CD8-positive, alpha-beta memory T cell (primary cell): ENCODE results near the gene PRCD. TPM values are rescaled to one million over a fixed set of nuclear protein-coding genes. Genes with fewer than 3 reads are reported as not detected.

Source experiments
- CTCF ChIA-PET: fragments of 350-600 bp; sonication (Branson Sonifier 250); formaldehyde crosslinking; loops from one replicate; lab custom pipeline; 2021; ENCODE audit warnings: antibody characterized with exemption; lab: Charles Lee
- POLR2A ChIA-PET: fragments of 350-600 bp; sonication (Branson Sonifier 250); formaldehyde crosslinking; loops from one replicate; lab custom pipeline; 2021; ENCODE audit warnings: antibody characterized with exemption; lab: Charles Lee
- DNase-seq, 5 donors: peaks; one replicate each; pipeline versions ENCODE4 v3.0.0 to v3.0.0-alpha.2; 2020 to 2022; ENCODE audit warnings: mixed read lengths in 1 of 5
- H3K27ac ChIP-seq: one replicate; pipeline ENCODE4 v1.7.0; 2013; ENCODE audit warnings: low read depth, mild to moderate bottlenecking, low read length, moderate library complexity
- H3K27me3 ChIP-seq: 2 replicates; pipeline ENCODE4 v1.7.0; 2013; ENCODE audit warnings: low read length, mild to moderate bottlenecking; ENCODE audit not compliant: insufficient read depth, poor library complexity, severe bottlenecking
- H3K36me3 ChIP-seq: 2 replicates; pipeline ENCODE4 v1.7.0; 2013; ENCODE audit warnings: mild to moderate bottlenecking, low read length, moderate library complexity; ENCODE audit not compliant: insufficient read depth
- H3K4me1 ChIP-seq: 2 replicates; pipeline ENCODE4 v1.7.0; 2013; ENCODE audit warnings: mild to moderate bottlenecking, low read length, moderate library complexity; ENCODE audit not compliant: insufficient read depth
- H3K4me3 ChIP-seq: 2 replicates; pipeline ENCODE4 v1.7.0; 2013; ENCODE audit warnings: mild to moderate bottlenecking, low read length
- H3K9me3 ChIP-seq: 2 replicates; pipeline ENCODE4 v1.7.0; 2013; ENCODE audit warnings: mild to moderate bottlenecking, low read length
- H3K27ac Mint-ChIP-seq, 8 donors: one replicate each; pipeline ENCODE4 v1.8.0; 2020 to 2021; ENCODE audit warnings: mixed read lengths in 8 of 8, mild to moderate bottlenecking in 6 of 8, inconsistent platforms in 3 of 8, moderate library complexity in 3 of 8
- H3K27me3 Mint-ChIP-seq, 2 donors: one replicate each; pipeline ENCODE4 v1.8.0; 2020 to 2021; ENCODE audit warnings: mixed read lengths in 2 of 2, mild to moderate bottlenecking in 1 of 2, moderate library complexity in 1 of 2
- H3K36me3 Mint-ChIP-seq, 3 donors: one replicate each; pipeline ENCODE4 v1.8.0; 2020 to 2021; ENCODE audit warnings: mixed read lengths in 3 of 3, inconsistent platforms in 1 of 3, mild to moderate bottlenecking in 1 of 3
- H3K4me1 Mint-ChIP-seq, 3 donors: one replicate each; pipeline ENCODE4 v1.8.0; 2020 to 2021; ENCODE audit warnings: mixed read lengths in 3 of 3, inconsistent platforms in 1 of 3, mild to moderate bottlenecking in 1 of 3
- H3K4me3 Mint-ChIP-seq, 7 donors: one replicate each; pipeline ENCODE4 v1.8.0; 2020 to 2021; ENCODE audit warnings: mixed read lengths in 7 of 7, mild to moderate bottlenecking in 6 of 7, moderate library complexity in 4 of 7, inconsistent platforms in 2 of 7
- H3K9me3 Mint-ChIP-seq, 5 donors: one replicate each; pipeline ENCODE4 v1.8.0; 2020 to 2022; ENCODE audit warnings: mixed read lengths in 5 of 5, mild to moderate bottlenecking in 3 of 5, moderate library complexity in 2 of 5, inconsistent platforms in 1 of 5
- polyA plus RNA-seq: library from polyadenylated mRNA; unstranded; fragments of 300-500 nt; fragmentation: Illumina TruSeq; gene quantifications from one replicate; pipeline ENCODE4 v1.2.3, GENCODE V29; 2021
- total RNA-seq, 2 experiments: library from RNA; stranded (reverse); gene quantifications; one replicate each; pipeline ENCODE4 v1.2.3, GENCODE V29; 2021

The PRCD gene, protein sequence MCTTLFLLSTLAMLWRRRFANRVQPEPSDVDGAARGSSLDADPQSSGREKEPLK
- under 1 TPM; 0.38 to 0.53 TPM for total RNA-seq
- polyA plus RNA-seq: 1.2 TPM

- DNase-seq: no peak
- Histone ChIP-seq H3K4me1 (no peaks in the 10 kb centered on the region), H3K36me3 (no peaks in the 10 kb centered on the region), H3K9me3 (no peaks in the 10 kb centered on the region), H3K27ac (no peak within 1 kb of the TSS), H3K4me3 (no peak within 1 kb of the TSS), H3K27me3 (peaks cover 22% of the 10 kb centered on the region)
- Mint-ChIP-seq H3K9me3 (no peaks in the 10 kb centered on the region), H3K4me1 (peaks cover 1 to 15% (median 6%) of the 10 kb centered on the region in 3 donors), H3K27ac (peak within 1 kb of the TSS in 2 of 8 donors; percentile 54 to 60), H3K4me3 (peak within 1 kb of the TSS in 6 of 7 donors; percentile 26 to 70 (median 55)), H3K36me3 (no peaks in the 10 kb centered on the region), H3K27me3 (peaks cover 22 to 37% of the 10 kb centered on the region in 2 donors)
- ChIA-PET CTCF (interaction anchor here (1.2 to 3.4 kb wide), 4 partner anchors 17 to 84 kb away, joined by 4 to 10 read pairs (median 6); no protein-coding TSS in a partner anchor), POLR2A (no interaction called here)
Measured at GRCh38 chr17:76539631-76540271, at the start of gene PRCD. Gene PRCD (plus strand): TSS chr17:76540044. CDS start chr17:76540142, 98 bp downstream.

GRCh38 chr17:76490112-76490710 lies 49.6 kb upstream of the PRCD start:
- ChIA-PET POLR2A (interaction anchor here (1.6 kb wide), 1 partner anchor 12 kb away, joined by 5 read pairs; no protein-coding TSS in a partner anchor), CTCF (interaction anchor here (1.0 to 1.7 kb wide), 5 partner anchors 8 to 82 kb away, joined by 3 to 7 read pairs (median 5); no protein-coding TSS in a partner anchor)
- Histone ChIP-seq H3K4me1 (peaks cover 31% of the 10 kb centered on the region), H3K27ac (no peak overlapping the region), H3K4me3 (no peak overlapping the region), H3K36me3 (no peaks in the 10 kb centered on the region), H3K27me3 (no peaks in the 10 kb centered on the region), H3K9me3 (no peaks in the 10 kb centered on the region)
- Mint-ChIP-seq H3K9me3 (peaks cover 0 to 2% (median 0%) of the 10 kb centered on the region in 5 donors), H3K27ac (peak overlapping the region in 6 of 8 donors; percentile 47 to 99 (median 70)), H3K27me3 (no peaks in the 10 kb centered on the region), H3K4me1 (peaks cover 39 to 66% (median 40%) of the 10 kb centered on the region in 3 donors), H3K4me3 (no peak overlapping the region), H3K36me3 (peaks cover 0 to 14% (median 0%) of the 10 kb centered on the region in 3 donors)
- DNase-seq: no peak

- peak overlapping the region; percentile 78 to 91 (median 87) for H3K4me3 Mint-ChIP-seq
- ChIA-PET CTCF (interaction anchor here (0.9 to 1.7 kb wide), 5 partner anchors 9 to 124 kb away, joined by 3 to 5 read pairs (median 3); no protein-coding TSS in a partner anchor), POLR2A (interaction anchor here (1.6 to 2.3 kb wide), 2 partner anchors 10 kb away, joined by 5 to 9 read pairs; partner anchors contain the start of gene RHBDF2)
- H3K9me3 ChIP-seq: no peaks in the 10 kb centered on the region
- peaks cover 31% of the 10 kb centered on the region for H3K4me1 ChIP-seq
- no peak overlapping the region for H3K27ac ChIP-seq
- peak in 1 of 5 donors; percentile 26 for DNase-seq
- H3K27me3 ChIP-seq: no peaks in the 10 kb centered on the region
- H3K36me3 ChIP-seq: no peaks in the 10 kb centered on the region
- peaks cover 0 to 14% (median 0%) of the 10 kb centered on the region in 3 donors for H3K36me3 Mint-ChIP-seq
- H3K4me1 Mint-ChIP-seq: peaks cover 45 to 75% (median 47%) of the 10 kb centered on the region in 3 donors
- no peaks in the 10 kb centered on the region for H3K27me3 Mint-ChIP-seq
- peak overlapping the region; percentile 63 to 99 (median 98) for H3K27ac Mint-ChIP-seq
- H3K9me3 Mint-ChIP-seq: peaks cover 0 to 2% (median 0%) of the 10 kb centered on the region in 5 donors
- no peak overlapping the region for H3K4me3 ChIP-seq
Measured at GRCh38 chr17:76491271-76492122, 48.3 kb upstream of the PRCD start.

DNA sequence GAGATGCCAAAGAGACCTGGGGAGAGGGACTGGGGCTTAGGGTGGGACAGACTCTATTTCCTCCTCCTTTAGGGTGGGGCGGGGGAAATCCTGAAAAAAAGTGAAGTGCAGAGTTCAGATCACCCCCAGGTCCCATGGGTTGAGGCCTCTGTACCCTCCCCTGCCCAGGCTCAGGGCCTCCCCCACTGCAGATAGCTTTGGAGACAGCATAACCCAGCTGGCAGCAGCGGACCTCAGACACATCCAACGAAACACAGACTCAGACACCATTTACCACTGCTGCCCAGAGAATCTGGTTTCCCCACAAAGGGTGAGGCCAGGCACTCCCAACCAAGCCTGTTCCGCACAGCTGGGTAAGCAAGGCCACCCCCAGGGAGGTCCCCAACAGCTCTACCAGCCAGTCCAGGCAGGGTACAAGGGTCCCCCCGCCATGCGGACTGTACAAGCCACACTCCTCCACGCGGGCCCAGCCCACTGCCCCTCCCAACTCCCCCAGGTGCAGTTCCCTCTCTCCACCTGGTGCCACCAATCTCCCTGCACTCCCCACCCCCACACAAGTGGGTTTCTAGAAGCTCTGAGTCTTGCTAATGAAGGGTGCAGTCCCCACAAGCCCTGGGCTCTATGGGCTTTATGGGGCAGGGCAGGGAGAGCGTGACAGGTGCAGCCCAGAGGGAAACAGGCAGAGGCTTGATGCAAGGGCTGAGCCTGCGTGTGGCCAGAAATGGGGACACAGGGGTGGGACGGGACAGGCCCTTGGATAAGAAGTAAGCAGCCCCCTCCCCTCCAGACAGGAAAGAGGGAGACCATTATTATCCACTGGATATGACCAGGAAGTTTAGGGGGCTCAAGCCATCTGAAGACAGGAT lies 47.5 kb upstream of the PRCD start:
- Mint-ChIP-seq H3K4me1 (peaks cover 51 to 84% (median 54%) of the 10 kb centered on the region in 3 donors), H3K27ac (peak overlapping the region; percentile 82 to 99 (median 98)), H3K36me3 (peaks cover 0 to 16% (median 0%) of the 10 kb centered on the region in 3 donors), H3K9me3 (peaks cover 0 to 2% (median 0%) of the 10 kb centered on the region in 5 donors), H3K27me3 (no peaks in the 10 kb centered on the region), H3K4me3 (peak overlapping the region; percentile 78 to 92 (median 90))
- peak in 1 of 5 donors; percentile 30 for DNase-seq
- peak overlapping the region; percentile 72 for H3K27ac ChIP-seq
- ChIA-PET CTCF (interaction anchor here (1.0 to 2.7 kb wide), 9 partner anchors 10 to 190 kb away, joined by 3 to 15 read pairs (median 6); partner anchors contain the start of gene UBE2O), POLR2A (interaction anchor here (0.9 to 2.3 kb wide), 5 partner anchors 10 to 227 kb away, joined by 3 to 9 read pairs (median 4); partner anchors contain the start of genes RHBDF2 and UBALD2)
- no peaks in the 10 kb centered on the region for H3K9me3 ChIP-seq
- H3K36me3 ChIP-seq: no peaks in the 10 kb centered on the region
- no peaks in the 10 kb centered on the region for H3K27me3 ChIP-seq
- peak overlapping the region; percentile 51 for H3K4me3 ChIP-seq
- H3K4me1 ChIP-seq: peaks cover 35% of the 10 kb centered on the region

DNA sequence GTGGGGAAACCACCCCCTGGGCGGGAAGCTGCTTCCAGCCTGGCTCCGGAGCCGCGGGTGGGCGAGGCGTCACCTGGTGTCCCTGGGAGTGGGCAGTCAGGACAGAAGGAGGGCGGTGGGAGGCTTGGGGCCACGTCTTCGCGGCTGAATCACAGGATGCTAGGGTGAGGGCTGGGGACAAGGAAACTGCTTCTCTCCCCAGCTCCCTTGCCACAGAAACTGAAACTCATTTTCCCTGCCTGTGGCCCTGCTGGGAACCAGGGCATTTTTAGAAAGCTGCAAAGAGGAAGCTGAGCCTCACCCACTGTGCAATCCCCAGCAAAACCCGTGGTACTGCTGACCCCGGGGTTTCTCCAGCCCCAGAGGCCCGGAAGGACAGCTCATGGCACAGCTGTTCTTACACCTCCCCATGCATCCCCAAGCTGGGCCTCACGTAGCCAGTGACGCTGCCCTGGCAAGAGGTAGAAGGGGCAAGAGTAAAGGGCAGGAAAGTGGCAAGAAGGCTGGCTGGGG lies 46.8 kb upstream of the PRCD start:
- DNase-seq: peak in 3 of 5 donors; percentile 28 to 41 (median 30)
- peaks cover 0 to 2% (median 0%) of the 10 kb centered on the region in 5 donors for H3K9me3 Mint-ChIP-seq
- peaks cover 0 to 15% (median 0%) of the 10 kb centered on the region in 3 donors for H3K36me3 Mint-ChIP-seq
- peak overlapping the region; percentile 78 to 92 (median 90) for H3K4me3 Mint-ChIP-seq
- peaks cover 42% of the 10 kb centered on the region for H3K4me1 ChIP-seq
- ChIA-PET CTCF (interaction anchor here (0.7 to 2.7 kb wide), 12 partner anchors 9 to 189 kb away, joined by 3 to 15 read pairs (median 5); partner anchors contain the start of gene UBE2O), POLR2A (interaction anchor here (0.6 to 2.3 kb wide), 8 partner anchors 9 to 413 kb away, joined by 3 to 9 read pairs (median 4); partner anchors contain the start of genes RHBDF2 and UBALD2)
- peak overlapping the region; percentile 51 for H3K4me3 ChIP-seq
- H3K27me3 Mint-ChIP-seq: no peaks in the 10 kb centered on the region
- no peaks in the 10 kb centered on the region for H3K9me3 ChIP-seq
- peak overlapping the region; percentile 82 to 99 (median 98) for H3K27ac Mint-ChIP-seq
- H3K4me1 Mint-ChIP-seq: peaks cover 56 to 88% (median 57%) of the 10 kb centered on the region in 3 donors
- H3K27me3 ChIP-seq: no peaks in the 10 kb centered on the region
- peak overlapping the region; percentile 72 for H3K27ac ChIP-seq
- no peaks in the 10 kb centered on the region for H3K36me3 ChIP-seq

DNA sequence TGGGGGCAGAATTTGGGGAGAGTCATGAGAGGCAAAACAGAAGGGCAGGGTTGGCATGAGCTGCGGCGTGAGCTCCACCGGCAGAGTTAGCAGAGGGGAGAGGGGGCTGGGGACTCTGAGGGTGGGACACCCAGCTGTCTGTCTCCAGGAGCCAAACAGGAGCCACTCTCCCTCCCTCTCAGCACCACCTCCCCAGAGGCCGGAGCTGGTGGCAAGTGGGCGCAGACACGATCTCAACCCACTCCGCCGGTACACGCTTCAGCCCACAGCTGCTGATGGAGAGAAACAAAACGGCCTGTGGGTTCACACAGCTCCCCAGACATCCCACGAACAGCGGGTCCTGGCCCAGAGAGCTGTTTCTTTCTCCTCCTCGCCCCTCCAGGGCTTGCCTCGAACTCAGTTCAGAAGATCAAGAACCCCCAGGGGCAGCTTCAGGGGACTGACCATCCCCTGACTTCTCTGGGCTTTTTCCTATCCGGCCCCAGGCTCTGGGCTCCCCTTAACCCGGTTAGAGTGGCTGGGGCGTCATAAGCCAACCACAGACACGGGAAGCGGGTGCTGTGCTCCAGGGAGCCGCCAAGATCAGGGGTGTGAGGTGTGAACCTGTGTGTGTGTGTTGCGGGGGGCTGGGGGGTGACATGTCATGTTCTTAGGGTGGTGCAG lies 46.2 kb upstream of the PRCD start:
- DNase-seq: peak; percentile 41 to 73 (median 46)
- Mint-ChIP-seq H3K36me3 (peaks cover 0 to 16% (median 0%) of the 10 kb centered on the region in 3 donors), H3K27ac (peak overlapping the region; percentile 82 to 99 (median 98)), H3K9me3 (peaks cover 0 to 2% (median 0%) of the 10 kb centered on the region in 5 donors), H3K4me1 (peaks cover 61 to 93% (median 63%) of the 10 kb centered on the region in 3 donors), H3K27me3 (no peaks in the 10 kb centered on the region), H3K4me3 (peak overlapping the region; percentile 78 to 92 (median 90))
- peaks cover 48% of the 10 kb centered on the region for H3K4me1 ChIP-seq
- no peaks in the 10 kb centered on the region for H3K36me3 ChIP-seq
- peak overlapping the region; percentile 51 for H3K4me3 ChIP-seq
- peak overlapping the region; percentile 72 for H3K27ac ChIP-seq
- no peaks in the 10 kb centered on the region for H3K9me3 ChIP-seq
- no peaks in the 10 kb centered on the region for H3K27me3 ChIP-seq
- ChIA-PET CTCF (interaction anchor here (0.7 to 2.7 kb wide), 15 partner anchors 9 to 189 kb away, joined by 3 to 15 read pairs (median 5); partner anchors contain the start of genes AANAT and UBE2O), POLR2A (interaction anchor here (0.6 to 2.3 kb wide), 8 partner anchors 8 to 414 kb away, joined by 3 to 9 read pairs (median 4); partner anchors contain the start of genes RHBDF2 and UBALD2)
